Measurements from ENCODE around the gene OBP2A. TPM values are rescaled to one million over a fixed set of nuclear protein-coding genes. Genes with fewer than 3 reads are reported as not detected.
"Not testable (repeated sequence)": the region's sequence is repeated elsewhere in the genome, so short reads cannot be mapped to it uniquely, and the experiment has no call there.

OBP2A gene
- total RNA-seq, 1 experiment from 2014 or later: not detected

DNA sequence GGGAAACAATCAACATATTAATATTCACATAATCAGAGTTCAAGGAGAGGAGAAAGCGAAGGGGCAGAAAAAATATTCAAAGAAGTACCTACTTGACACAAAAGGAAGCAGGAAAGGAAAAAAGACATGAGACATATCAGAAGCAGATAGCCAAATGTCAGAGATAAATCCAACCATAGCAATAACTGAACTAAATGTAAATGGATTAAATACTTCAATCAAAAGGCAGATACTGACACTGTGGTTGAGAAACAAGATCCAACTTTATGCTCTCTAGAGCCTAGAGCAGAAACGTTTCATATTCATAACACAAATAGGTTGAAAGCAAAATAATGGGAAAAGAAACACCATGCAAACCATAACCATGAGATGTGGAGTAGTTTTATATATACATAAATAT, 36.5 kb upstream of the OBP2A start:
- DNase-seq (ENCODE audit: low spot score): no peak

DNA sequence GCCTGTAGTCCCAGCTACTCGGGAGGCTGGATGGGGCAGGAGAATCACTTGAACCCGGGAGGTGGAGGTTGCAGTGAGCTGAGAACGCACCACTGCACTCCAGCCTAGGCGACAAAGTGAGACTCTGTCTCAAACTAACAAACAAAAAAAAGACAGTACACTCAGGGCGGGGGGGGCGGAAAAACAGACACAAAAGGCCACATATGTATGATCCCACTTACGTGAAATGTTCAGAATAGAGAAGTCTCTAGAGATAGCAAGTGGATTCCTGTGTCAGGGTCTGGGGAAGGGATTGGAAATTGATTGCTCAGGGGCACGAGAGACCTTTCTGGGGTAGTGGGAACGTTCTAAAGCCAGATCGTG, 33.7 kb upstream of the OBP2A start:
- no peak for DNase-seq (ENCODE audit: low spot score)

DNA sequence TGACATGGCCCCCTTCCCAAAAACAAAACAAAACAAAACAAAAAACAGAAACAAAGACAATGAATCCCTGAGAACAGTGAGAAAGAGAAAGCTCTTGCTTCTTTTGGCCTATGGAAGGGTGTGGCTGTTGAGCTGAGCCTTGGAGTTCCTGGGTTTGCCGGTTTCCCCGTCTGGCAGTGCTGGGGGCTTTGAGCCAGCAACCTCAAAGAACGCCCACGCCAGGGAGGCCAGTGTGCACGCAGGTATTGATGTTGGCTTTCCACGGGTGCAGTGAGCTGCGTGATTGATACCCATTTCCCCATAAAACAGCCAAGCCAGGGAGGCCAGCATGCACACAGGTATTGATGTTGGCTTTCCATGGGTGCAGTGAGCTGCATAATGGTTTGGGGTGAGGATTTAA, 33.0 kb upstream of the OBP2A start:
- DNase-seq (ENCODE audit: low spot score): no peak

DNA sequence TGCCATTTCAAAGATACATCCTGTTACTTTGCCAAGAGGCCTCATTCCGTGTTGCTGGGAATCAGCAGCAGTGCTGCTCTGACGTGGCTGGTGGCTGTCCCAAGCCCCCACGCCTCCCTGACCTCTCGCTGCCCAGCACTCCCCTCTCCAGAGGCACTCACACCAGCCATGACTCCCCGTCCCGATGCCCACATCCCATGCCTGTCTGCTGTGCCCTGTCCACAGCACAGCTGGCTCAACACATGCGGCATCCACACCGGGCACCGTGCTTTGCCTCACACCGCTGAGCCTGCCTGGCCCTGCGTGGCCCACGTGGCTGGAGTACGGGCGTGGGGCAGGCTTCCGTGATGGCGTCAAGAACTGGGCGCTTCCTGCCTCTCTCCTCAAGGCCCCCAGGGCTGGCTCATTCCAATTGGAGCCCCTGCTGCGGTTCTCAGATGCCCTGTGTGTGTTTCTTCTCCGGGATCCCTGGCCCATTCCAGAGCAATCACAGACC, 32.5 kb upstream of the OBP2A start:
- DNase-seq (ENCODE audit: low spot score): no peak

DNA sequence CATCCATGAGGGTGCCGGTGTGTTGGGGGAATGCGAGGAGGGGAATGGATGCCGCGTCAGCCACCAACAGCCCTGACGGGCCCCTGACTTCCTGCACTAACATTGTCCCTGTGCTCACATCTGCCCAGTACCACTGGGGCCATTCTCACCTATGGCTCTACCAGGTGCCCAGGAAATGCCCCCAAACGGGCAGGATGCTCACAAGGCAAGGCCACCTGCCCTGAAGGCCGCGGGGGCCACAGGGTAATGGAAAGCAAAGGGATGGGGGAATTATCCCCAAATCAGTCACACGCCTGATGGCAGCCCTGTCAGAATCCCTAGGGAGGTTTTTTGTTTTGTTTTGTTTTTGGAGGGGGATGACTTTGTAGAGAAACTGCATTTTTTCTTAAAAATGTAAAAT, 32.0 kb upstream of the OBP2A start:
- DNase-seq (ENCODE audit: low spot score): not testable (repeated sequence)

DNA sequence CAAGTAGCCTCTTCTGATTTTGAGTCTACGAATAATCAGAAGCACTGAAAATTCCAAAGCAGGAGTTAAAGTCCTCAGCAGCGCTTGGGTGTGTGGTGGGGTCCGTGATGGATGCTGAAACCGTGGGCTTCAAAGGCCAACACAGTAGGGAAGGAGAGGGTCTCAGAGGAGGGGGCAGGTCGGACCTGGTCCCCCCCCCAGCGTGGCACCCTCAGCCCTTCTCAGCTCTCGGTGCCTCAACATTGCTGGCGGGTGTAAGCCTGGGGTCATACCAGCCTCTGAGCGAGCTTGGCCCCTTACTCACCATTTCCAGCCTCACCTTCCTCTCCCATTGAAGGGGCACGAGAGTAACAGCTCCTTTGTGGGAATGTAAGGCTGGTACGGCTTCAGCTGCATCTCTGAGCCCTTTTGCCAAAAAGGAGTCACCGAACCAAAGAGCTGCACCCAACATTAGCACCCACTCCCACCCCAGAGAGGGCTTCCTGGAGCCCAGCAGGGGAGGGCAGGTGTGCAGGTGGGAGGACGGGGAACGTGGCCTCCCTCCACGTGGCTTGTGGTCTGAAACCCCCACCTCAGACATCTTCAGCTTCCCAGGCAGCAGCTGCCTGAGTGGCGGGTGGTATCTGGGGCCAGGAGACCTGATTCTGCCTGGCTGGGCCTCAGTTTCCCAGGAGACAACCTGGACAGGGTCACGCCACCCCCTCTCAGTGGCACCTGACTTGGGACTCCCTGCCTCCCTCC, 31.4 kb upstream of the OBP2A start:
- DNase-seq (ENCODE audit: low spot score): no peak

DNA sequence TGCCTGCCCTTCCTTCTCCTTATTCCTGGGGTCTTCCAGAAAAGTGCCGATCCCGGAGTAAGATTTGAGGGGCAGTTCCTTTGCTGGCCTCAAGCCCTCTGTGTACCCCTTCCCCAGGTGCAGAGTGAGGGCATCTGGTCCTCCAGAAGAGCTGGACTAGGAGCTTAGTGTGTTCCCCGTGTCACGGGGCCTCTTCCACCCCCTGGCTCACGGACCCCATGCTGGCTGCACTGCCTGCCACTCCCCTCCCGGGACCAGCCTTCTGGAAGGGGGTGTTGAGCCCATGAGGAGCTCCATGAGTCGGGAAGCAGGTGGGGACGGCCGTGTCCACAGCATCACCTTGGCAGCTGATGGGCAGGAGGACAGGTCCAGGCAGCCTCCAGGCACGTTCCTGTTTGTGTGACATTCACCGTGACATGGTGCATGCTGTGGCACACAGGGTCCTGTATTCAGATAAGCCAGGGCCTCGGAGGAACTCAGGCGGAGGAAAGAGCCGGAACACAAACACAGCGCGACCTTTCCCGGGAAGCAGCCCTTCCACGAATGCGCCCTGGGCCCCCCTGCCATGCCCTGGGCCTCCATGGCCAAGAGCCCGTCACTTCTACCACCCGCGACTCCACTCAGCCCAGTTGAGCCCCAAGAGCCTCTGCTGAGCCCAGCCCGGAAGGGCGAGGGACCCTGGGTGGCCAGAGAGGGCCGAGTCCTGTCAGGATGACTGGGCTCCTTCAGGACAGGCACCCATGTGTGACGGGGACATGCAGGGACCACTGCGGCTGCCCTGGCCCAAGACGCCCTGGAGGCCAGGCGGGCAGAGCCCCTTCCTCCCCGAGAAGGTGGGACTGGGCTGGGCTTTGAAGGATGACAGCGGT, 30.6 kb upstream of the OBP2A start:
- no peak for DNase-seq (ENCODE audit: low spot score)

DNA sequence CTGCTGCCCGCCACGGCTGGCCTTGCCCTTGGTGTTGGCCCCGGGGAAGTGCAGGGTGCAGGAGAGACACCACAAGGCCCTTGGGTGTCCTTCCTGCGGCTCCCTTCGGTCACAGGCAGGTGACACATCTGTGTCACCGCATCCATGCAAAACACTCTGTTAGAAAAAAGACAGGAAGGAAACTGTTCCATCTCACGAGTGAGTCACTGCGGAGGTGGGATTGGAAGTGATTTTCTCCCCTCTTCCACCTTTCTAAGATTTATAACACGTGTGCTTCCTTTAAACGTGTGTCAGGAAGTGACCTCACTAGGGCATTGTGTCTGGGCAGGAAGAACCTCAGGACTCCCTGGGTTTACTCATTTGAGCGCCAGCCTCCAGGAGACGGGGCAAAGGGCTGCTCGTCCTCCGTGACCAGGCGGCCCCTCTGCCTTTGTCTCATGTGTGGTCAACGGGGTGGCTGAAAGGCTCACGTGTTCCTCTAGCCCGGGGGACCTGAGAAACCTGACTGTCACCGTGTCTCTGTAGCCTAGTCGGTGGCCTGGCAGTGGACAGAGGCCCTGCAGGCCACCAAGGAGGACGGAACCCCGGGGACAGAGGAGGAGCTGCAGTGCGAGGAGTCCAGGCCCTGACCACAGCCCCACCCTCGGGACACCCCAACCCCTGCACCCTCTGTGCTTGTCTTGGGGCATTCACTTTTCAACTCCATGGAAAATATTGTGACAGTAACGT, 29.6 kb upstream of the OBP2A start:
- no peak for DNase-seq (ENCODE audit: low spot score)

DNA sequence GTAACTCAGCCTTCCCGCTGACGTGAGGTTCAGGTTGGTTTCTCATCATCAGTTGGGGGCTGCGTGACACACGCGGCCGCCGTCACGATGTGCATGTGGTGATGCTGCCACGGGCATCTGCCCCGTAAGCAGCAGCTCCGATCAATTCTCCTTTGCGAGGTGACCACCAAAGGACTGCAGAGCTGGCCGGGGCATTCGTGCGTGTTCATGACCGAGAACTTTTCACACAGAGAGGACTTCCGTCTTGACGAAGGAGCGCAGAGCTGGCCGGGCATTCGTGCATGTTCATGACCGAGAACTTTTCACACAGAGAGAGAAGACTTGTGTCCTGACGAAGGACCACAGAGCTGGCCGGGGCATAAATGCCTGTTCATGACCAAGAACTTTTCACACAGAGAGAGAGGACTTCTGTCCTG, 28.5 kb upstream of the OBP2A start:
- no peak for DNase-seq (ENCODE audit: low spot score)

DNA sequence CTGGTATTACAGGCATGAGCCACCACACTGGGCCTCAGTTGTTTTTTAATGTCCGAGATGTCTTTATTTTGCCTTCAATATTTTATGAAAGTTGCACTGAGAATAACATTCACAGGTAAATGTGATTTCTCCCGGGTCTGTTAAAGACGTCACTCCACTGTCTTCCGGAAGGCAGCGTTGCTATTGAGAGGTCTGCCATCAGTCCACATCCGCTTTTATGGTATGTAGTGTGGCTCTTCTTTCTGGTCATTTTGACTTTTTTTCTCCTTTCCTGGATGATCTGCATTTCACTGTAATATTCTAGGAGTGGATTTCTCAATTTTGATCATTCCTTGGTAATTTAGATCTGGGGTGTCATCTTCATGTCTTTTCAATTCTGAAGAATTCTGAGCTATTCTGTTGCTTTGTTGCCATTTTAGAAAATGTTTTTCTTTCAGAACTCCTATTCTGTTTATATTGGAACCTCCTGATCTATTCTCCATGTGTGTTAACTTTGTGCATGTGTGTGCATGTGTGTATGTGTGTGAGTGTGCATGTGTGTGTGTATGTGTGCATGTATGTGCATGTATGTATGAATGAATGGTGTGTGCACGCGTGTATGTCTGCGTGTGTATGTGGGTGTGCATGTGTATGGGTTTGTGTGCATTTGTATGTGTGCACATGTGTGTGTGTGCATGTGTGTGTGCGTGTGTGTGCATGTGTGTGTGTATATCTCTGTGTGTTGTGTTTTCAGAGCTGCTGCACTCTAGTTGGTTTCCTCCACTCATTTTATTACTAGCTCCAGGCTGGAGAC, 26.6 kb upstream of the OBP2A start:
- no peak for DNase-seq (ENCODE audit: low spot score)

DNA sequence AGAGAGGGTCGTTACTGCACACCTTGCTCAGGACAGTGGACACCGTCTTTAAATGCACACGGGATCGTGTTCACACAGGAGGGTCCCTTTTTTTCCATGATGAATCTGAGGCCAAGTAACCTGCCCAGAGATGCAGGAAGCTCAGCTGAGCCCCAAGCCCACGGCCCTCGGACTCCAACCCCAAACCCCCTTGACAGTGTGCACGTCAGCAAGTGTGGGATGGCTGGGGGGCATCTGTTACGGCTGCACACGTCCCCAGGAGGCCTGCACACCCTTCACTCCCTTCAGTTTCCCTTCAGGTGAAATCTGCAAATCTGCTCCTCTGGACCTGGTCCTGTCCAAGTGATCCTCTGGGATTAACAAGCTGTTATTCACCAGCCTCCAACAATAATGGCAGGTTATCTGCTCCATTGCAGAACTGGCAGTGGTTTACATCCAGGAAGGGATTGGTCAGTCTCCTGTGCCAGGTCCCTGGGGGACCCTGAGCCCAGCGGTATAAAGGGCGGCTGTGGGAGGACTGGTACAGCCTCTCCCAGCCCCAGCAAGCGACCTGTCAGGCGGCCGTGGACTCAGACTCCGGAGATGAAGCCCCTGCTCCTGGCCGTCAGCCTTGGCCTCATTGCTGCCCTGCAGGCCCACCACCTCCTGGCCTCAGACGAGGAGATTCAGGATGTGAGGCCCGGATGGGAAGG, 24.9 kb upstream of the OBP2A start, which contains the start of gene LCN1:
LCN1 (plus strand) TSS at position 525 of the 692 bp plus-strand sequence; CDS start at position 583, 58 bp downstream.
- DNase-seq (ENCODE audit: low spot score): no peak

DNA sequence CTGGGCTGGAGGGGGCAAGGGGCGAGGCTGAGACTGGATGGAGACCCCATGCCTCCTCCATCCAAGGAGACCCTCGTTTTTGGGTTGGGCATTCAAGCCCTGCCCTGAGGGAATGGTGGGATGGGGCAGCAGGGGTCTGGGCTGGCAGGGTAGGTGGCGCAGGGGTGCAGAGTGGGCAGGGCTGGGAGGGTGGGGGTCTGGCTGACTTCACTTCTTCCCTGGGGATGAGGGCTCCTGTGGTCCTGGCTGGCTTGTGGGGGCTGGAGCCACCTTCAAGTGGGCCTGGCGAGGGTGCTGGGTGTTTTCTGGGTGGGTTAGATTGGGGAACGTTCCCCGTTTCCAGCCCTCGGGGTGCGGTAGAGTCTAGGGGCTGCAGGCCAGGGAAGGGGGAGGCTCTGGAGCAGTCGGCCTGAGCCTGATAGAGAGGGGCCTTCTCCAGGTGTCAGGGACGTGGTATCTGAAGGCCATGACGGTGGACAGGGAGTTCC, 24.3 kb upstream of the OBP2A start:
- DNase-seq (ENCODE audit: low spot score): no peak

DNA sequence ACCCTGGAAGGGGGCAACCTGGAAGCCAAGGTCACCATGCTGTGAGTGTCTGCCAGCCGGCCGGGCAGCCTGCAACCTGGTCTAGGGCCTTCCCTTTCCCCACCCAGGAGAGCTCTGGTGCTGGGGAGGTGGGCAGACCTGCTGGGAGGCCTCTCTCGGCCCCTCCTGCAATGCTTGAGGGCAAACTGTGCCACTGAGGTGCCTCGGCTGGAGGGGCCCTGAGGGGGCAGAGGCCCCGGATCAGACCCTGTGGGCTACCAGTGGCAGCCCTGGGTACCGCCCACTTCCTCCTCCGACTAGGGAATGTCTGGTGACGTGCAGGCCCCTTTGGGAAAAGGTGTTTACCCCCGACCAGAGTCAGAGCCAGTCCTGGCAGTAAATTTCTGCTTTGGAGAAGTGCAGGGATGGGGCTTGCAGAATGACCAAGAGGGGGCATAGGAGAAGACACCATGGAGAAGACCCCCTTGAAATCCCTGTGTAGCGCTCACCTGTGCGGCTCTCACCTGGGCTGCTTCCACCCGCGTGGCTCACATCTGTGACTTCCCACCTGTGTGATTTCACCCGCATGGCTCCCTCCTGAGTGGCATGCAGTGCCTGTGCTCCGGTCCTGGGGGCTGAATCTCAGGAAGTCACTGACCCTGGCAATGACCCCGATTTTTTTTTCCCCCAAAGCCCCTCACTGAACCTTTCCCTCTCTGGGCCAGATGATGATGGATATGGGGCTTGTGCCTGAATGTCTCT, 23.6 kb upstream of the OBP2A start:
- DNase-seq (ENCODE audit: low spot score): no peak

DNA sequence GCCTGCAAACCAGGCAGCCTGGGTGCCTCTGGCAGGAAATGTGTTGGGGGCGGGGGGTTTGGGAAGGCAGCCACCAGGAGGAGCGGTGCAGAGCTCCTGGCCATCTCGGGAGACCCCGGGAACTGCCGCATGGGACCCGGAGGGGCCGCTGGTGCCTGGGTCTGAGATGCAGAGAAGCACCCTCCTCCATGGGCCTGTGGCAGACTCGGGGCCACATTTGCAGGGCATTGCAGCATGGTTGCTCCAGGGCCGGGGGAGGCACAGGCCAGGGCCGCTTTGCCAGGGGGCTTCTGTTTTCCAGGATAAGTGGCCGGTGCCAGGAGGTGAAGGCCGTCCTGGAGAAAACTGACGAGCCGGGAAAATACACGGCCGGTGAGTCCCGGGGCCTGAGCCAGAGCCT, 23.0 kb upstream of the OBP2A start:
- no peak for DNase-seq (ENCODE audit: low spot score)

DNA sequence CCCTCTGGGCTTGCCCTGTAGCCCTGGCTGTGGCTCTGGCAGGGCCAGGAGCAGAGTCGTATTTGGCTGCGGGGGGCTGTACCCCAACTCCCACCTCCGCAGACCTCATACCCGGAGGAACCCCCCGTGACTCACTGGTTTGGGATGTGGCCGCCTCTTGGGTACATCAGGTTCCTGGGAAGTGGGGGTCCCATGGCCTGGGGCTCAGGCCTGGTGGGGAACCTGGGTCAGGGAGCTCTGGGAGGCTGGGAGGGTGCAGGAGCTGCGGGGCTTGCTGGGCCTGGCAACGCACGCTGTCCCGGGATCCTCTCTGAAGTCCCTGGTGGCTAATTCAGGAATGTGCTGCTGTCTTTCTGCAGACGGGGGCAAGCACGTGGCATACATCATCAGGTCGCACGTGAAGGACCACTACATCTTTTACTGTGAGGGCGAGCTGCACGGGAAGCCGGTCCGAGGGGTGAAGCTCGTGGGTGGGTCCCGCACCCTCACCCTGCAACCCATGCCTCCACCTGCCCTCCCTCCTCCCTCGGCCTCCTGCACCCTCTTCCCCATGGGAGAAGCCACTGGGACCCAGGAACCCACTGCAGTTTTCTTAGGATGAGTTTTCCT, 22.3 kb upstream of the OBP2A start:
- no peak for DNase-seq (ENCODE audit: low spot score)

DNA sequence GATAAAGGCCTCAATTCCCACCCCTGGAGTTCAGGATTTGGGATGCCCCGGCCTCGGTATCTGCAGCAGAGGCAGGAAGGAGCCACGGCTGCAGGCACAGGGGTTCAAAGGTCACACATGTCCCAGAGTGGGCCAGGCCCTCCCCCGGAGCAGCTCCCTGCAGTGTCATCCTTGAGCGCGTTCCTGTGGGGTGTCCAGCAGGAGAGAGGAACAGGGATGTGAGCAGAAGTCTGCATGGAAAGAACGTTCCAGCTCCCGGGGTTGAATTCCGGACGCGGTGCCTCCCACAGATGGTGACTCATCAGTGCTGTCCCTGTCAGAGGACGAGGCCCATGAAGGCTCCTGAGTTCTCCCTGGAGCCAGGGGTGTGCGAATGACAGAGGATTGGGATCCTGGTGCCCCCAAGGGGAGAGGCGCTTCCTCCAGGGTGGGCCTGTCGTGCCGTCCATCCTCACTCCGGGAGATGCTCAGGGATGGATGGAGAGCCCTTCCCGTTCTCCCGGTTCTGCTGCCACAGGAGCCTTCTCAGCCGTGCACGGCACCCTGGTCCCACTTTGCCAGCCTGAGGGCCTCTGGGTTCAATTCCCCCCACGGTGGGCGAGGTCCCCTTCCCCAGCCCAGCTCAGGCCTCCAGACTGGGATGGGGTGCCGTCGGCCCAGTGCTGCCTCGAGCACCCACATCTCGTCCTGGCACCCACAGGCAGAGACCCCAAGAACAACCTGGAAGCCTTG, 21.6 kb upstream of the OBP2A start:
- DNase-seq (ENCODE audit: low spot score): no peak

DNA sequence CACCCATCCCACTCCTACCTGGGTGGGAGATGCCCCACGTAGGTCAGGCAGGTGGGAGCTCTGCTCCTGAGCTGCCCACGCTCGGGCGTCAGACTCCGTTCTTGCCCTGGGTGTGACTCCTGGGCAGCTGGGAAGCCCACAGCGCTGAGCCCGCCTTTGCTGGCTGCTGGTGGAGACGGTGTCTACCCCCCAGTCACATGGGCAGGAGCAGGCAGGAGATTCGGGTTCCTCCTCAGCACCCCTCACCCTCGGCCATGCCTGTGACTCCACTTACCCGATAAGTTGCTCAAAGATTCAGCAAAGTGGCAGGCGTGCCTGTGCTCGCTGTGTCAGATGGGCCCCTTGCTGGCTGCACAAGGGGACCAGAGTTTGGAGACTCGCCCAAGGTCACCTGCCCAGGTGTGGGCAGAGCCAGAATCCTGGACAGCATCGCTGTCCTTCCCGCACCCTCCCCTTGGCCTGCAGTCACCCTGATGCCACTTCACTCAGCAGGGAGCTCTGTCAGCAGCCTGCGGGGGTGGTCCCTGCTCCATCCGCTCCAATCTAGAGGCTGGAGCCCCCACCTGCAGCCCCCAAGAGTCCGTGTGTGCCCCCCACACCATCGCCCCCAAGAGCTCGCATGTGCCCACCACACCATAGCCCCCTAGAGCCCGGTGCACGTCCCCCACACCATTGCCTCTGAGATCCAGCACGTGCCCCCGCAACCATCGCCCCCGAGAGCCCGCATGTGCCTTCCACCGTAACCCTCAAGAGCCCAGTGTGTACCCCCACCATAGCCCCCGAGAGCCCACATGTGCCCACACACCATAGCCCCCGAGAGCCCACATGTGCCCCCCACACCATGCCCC, 20.5 kb upstream of the OBP2A start:
- DNase-seq (ENCODE audit: low spot score): no peak
